ENCODE data around the gene MPPED2.

MPPED2 gene

DNA sequence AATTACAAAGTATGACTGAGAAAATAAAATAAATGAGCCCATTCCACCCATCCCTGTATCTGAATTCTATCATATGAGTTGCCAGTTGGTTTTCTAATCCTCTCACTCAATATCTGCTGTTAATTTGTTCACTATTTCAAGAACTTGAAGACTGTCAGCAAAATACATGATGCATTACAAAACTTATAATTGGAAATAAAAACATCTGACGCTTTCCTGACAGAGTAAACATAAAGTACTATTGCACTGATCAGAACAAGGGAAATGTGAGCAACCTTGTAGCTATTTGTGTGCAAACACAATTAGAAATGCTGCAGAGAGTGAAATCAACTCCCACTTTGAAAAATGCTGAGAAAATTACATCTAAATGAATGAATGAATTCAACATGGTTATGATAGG lies 97.1 kb downstream of the MPPED2 start:
- TF ChIP-seq, protein P1, sequence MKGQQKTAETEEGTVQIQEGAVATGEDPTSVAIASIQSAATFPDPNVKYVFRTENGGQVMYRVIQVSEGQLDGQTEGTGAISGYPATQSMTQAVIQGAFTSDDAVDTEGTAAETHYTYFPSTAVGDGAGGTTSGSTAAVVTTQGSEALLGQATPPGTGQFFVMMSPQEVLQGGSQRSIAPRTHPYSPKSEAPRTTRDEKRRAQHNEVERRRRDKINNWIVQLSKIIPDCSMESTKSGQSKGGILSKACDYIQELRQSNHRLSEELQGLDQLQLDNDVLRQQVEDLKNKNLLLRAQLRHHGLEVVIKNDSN (IDR thresholded peaks at IDR 0.05): no peak
- TF ChIP-seq TEAD4 (IDR thresholded peaks at IDR 0.05) (no peak), RAD21 (IDR thresholded peaks at IDR 0.05; ENCODE audit: low read depth) (no peak), CEBPB (IDR thresholded peaks at IDR 0.05) (no peak), TCF12 (IDR thresholded peaks at IDR 0.05; ENCODE audit: low read depth) (no peak), YY1 (IDR thresholded peaks at IDR 0.05; ENCODE audit: low read depth) (no peak), TAF1 (IDR thresholded peaks at IDR 0.05; ENCODE audit: low read depth) (no peak), FOXM1 (IDR thresholded peaks at IDR 0.05; ENCODE audit: borderline replicate concordance, low read depth) (no peak), EP300 (IDR thresholded peaks at IDR 0.05; ENCODE audit: borderline replicate concordance) (no peak), NFIC (IDR thresholded peaks at IDR 0.05) (no peak), ZBTB7A (IDR thresholded peaks at IDR 0.05; ENCODE audit: low read depth) (no peak), EGR1 (IDR thresholded peaks at IDR 0.05) (no peak), CREB1 (IDR thresholded peaks at IDR 0.05; ENCODE audit: low read depth) (no peak)
- TF ChIP-seq, protein P2, sequence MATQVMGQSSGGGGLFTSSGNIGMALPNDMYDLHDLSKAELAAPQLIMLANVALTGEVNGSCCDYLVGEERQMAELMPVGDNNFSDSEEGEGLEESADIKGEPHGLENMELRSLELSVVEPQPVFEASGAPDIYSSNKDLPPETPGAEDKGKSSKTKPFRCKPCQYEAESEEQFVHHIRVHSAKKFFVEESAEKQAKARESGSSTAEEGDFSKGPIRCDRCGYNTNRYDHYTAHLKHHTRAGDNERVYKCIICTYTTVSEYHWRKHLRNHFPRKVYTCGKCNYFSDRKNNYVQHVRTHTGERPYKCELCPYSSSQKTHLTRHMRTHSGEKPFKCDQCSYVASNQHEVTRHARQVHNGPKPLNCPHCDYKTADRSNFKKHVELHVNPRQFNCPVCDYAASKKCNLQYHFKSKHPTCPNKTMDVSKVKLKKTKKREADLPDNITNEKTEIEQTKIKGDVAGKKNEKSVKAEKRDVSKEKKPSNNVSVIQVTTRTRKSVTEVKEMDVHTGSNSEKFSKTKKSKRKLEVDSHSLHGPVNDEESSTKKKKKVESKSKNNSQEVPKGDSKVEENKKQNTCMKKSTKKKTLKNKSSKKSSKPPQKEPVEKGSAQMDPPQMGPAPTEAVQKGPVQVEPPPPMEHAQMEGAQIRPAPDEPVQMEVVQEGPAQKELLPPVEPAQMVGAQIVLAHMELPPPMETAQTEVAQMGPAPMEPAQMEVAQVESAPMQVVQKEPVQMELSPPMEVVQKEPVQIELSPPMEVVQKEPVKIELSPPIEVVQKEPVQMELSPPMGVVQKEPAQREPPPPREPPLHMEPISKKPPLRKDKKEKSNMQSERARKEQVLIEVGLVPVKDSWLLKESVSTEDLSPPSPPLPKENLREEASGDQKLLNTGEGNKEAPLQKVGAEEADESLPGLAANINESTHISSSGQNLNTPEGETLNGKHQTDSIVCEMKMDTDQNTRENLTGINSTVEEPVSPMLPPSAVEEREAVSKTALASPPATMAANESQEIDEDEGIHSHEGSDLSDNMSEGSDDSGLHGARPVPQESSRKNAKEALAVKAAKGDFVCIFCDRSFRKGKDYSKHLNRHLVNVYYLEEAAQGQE (IDR thresholded peaks at IDR 0.05; ENCODE audit: low read depth): no peak
- TF ChIP-seq, protein P3, sequence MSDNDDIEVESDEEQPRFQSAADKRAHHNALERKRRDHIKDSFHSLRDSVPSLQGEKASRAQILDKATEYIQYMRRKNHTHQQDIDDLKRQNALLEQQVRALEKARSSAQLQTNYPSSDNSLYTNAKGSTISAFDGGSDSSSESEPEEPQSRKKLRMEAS (IDR thresholded peaks at IDR 0.05): no peak

DNA sequence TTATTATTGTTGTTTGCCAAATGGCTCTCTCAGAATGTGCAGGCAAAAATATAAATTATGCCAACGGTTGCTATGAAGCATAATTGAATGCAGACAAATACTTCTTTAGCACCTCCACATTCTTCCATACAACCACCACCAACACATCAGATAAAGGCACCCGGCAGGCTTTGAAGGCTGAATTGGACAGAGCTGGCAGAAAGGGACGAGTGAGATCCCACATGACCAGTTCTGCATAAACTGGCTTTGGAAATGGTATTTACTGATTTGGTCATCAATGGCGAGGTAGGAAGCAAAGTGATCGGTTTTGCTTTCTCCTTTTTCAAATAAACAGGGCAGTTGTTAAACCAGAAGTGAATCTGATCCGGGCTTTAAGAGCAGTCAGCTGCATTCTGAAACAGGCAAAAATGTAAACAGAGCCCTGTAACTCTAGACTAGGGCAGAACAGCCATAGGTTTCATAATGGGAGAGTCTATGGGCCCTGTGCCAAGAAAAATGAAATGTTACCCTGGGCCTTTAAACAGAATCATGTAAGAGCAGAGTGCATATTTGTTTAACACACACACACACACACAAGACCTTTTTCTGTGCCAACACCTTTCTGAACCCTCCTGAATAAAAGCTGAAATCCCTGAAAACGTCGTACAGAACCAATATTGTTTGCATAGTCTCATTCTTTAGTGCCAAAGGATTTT lies 97.7 kb downstream of the MPPED2 start:
- peak; percentile 71 for TF ChIP-seq TEAD4 (IDR thresholded peaks at IDR 0.05)
- peak; percentile 81 for TF ChIP-seq EP300 (IDR thresholded peaks at IDR 0.05; ENCODE audit: borderline replicate concordance)
- peak; percentile 93 for TF ChIP-seq NFIC (IDR thresholded peaks at IDR 0.05)
- TF ChIP-seq, protein P2 (IDR thresholded peaks at IDR 0.05; ENCODE audit: low read depth): no peak
- no peak for TF ChIP-seq RAD21 (IDR thresholded peaks at IDR 0.05; ENCODE audit: low read depth)
- TF ChIP-seq TCF12 (IDR thresholded peaks at IDR 0.05; ENCODE audit: low read depth): peak; percentile 82
- peak; percentile 77 for TF ChIP-seq CEBPB (IDR thresholded peaks at IDR 0.05)
- TF ChIP-seq, protein P3 (IDR thresholded peaks at IDR 0.05): peak; percentile 31; the same call in 1 of the 2 replicates

DNA sequence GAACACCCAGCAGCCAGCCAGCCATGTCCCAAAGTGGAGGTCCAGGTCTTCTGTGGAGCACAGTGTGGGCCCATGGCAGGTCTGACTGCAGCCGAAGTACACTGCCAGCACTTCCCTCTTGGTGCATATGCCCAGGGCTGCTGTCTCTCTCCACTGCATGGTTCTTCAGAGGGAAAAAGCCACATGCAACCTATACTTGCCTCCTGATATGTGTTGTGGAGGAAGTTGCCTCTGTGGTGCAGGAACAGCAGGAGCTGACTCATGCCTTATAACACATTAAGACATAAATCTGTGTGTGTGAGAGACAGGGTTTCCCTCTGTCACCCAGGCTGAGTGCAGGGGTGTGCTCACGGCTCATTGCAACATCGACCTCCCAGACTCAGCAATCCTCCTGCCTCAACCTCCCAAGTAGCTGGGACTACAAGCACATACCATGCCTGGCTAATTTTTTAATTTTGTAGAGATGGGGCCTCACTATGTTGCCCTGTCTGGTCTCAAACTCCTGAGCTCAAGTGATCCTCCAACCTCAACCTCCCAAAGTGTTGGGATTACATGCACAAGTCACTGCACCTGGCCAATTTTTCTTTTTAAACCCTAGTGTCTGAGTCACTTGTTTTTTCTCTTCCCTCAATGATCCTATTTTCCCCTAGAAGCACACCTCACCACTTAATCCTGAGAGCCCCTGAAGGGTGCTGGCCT lies 98.8 kb downstream of the MPPED2 start:
- TF ChIP-seq CEBPB (IDR thresholded peaks at IDR 0.05): peak; percentile 37; the same call in 1 of the 2 replicates
- TF ChIP-seq EP300 (IDR thresholded peaks at IDR 0.05; ENCODE audit: borderline replicate concordance): no peak

DNA sequence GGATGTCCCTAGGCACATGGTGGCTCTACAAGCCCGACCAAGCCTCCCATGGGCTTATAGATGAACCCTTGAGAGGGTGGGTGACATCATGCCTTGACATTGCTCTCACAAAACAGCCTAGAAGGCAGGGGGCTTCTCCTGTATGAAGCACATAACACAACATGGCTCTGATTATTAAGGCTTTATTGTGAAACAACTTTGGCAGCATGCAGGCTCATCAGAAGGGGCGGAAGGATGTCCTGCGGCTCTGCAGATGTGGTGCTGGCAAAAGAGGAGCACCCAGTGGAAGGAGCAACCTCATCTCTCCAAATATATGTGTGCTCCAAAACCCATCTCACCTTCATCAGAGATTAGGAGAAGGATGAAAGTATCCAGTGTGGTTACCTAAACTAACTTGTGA lies 100.4 kb downstream of the MPPED2 start:
- TF ChIP-seq, protein P1 (IDR thresholded peaks at IDR 0.05): no peak
- TF ChIP-seq FOXM1 (IDR thresholded peaks at IDR 0.05; ENCODE audit: borderline replicate concordance, low read depth) (no peak), NFIC (IDR thresholded peaks at IDR 0.05) (no peak)

DNA sequence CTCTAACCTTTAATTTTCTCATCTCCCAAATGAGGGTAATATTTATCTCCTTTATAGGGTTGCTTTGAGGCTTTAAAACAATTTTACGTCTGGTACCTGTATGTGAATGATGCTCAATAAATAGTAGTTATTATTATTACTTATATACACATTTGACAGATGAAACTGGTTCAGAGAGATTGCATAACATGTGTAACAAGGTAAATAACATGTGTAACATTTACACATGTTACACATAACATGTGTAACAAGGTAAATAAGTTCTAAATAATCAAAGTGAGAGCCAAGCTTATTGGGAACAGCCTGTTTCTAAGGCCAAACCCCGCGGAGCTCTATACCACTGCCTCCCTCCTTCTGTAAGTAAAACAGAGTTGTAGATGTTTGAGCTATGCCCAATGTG lies 100.9 kb downstream of the MPPED2 start:
- TF ChIP-seq, protein P2 (IDR thresholded peaks at IDR 0.05; ENCODE audit: low read depth): no peak
- TF ChIP-seq YY1 (IDR thresholded peaks at IDR 0.05; ENCODE audit: low read depth): no peak
- TF ChIP-seq, protein P3 (IDR thresholded peaks at IDR 0.05): no peak

All from Ishikawa (cell line).